HL-60 (cell line): Measurements from ENCODE around the gene ESPNL.

Experiments
- POLR2AphosphoS5 ChIP-seq: IDR thresholded peaks from 2 replicates; pipeline ENCODE4 v1.6.1; 2012; ENCODE audit warnings: low read depth
- TF ChIP-seq, protein P1 (sequence below): IDR thresholded peaks from one replicate; pipeline ENCODE4 v1.5.1; 2011; ENCODE audit warnings: low read length, control low read depth, inconsistent platforms; ENCODE audit not compliant: insufficient read depth

DNA sequence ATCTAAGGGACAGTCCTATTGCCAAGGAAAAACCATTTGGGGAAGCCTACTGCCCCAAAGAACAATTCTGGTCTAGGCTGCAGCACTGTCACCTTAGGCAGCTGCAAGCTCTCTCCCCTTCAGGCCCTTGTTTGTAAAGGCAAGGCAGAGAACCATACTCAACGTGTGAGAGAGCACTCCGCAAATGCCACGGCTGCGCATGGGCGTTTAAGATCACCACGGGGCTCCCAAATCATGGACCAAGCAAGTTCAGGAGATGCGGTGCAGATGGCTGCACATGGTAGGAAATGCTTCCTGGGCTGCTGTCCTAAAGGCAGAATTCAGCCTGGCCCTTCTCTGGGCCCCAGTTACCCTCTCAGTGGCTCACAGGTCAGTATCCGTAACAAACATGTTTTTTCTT, 74.2 kb downstream of the ESPNL start:
- TF ChIP-seq, protein P1, sequence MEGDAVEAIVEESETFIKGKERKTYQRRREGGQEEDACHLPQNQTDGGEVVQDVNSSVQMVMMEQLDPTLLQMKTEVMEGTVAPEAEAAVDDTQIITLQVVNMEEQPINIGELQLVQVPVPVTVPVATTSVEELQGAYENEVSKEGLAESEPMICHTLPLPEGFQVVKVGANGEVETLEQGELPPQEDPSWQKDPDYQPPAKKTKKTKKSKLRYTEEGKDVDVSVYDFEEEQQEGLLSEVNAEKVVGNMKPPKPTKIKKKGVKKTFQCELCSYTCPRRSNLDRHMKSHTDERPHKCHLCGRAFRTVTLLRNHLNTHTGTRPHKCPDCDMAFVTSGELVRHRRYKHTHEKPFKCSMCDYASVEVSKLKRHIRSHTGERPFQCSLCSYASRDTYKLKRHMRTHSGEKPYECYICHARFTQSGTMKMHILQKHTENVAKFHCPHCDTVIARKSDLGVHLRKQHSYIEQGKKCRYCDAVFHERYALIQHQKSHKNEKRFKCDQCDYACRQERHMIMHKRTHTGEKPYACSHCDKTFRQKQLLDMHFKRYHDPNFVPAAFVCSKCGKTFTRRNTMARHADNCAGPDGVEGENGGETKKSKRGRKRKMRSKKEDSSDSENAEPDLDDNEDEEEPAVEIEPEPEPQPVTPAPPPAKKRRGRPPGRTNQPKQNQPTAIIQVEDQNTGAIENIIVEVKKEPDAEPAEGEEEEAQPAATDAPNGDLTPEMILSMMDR: no peak
- no peak for TF ChIP-seq POLR2AphosphoS5
